B cell (primary cell): Measurements from ENCODE around the gene TMEM145. TPM values are rescaled to one million over a fixed set of nuclear protein-coding genes. Genes with fewer than 3 reads are reported as not detected.

Experiments
- ATAC-seq: fragments of 200-7000 bp; cut with Tn5 transposase; one replicate; pipeline ENCODE4 v1.10.0; 2021; ENCODE audit warnings: low read depth, mild to moderate bottlenecking, moderate number of reproducible peaks, moderate library complexity
- CTCF ChIA-PET: fragments of 350-600 bp; sonication (Branson Sonifier 250); formaldehyde crosslinking; loops from one replicate; lab custom pipeline; 2021; ENCODE audit warnings: antibody characterized with exemption, inconsistent platforms; lab: Charles Lee
- POLR2A ChIA-PET: fragments of 350-600 bp; sonication (Branson Sonifier 250); formaldehyde crosslinking; loops from one replicate; lab custom pipeline; 2021; ENCODE audit warnings: antibody characterized with exemption; lab: Charles Lee
- DNase-seq: peaks from one replicate; pipeline ENCODE4 v3.0.0; 2013
- H2AFZ ChIP-seq: 2 replicates; pipeline ENCODE4 v1.6.1; 2012; ENCODE audit warnings: mild to moderate bottlenecking, low read depth, low read length; ENCODE audit not compliant: insufficient read depth, poor library complexity, severe bottlenecking
- H3K27ac ChIP-seq, 2 donors: 1 replicate in 1 of 2; 2 replicates in 1 of 2; pipeline ENCODE4 v1.5.1; 2012 to 2013; ENCODE audit warnings: low read length in 2 of 2, mild to moderate bottlenecking in 2 of 2, moderate library complexity in 1 of 2
- H3K27me3 ChIP-seq, 4 experiments: fragments of 200-600 bp in 1 of 4; sonication (generic) in 1 of 4; replicated peaks in 1 of 4; 1 replicate in 2 of 4; 2 replicates in 2 of 4; pipeline versions ENCODE4 v1.6.1 to v1.7.0; 2013 to 2016; ENCODE audit warnings: low read length in 3 of 4, mild to moderate bottlenecking in 2 of 4, mixed read lengths in 1 of 4, moderate library complexity in 1 of 4; ENCODE audit not compliant: insufficient read depth in 4 of 4, control insufficient read depth in 3 of 4; ENCODE audit errors: control extremely low read depth in 1 of 4
- H3K36me3 ChIP-seq, 2 experiments: replicated peaks in 1 of 2; 1 replicate in 1 of 2; 2 replicates in 1 of 2; pipeline versions ENCODE4 v1.6.1 to v1.7.1; 2013; ENCODE audit warnings: low read length in 1 of 2; ENCODE audit not compliant: insufficient read depth in 2 of 2, control insufficient read depth in 1 of 2; ENCODE audit errors: control extremely low read depth in 1 of 2, extremely low read depth in 1 of 2
- H3K4me1 ChIP-seq, 2 donors: fragments of 200-600 bp in 1 of 2; sonication (generic) in 1 of 2; 1 replicate in 1 of 2; 2 replicates in 1 of 2; pipeline versions ENCODE4 v1.5.1 to v1.6.1; 2013 to 2017; ENCODE audit warnings: low read length in 2 of 2; ENCODE audit not compliant: control insufficient read depth in 2 of 2, insufficient read depth in 2 of 2
- H3K4me2 ChIP-seq: replicated peaks from 2 replicates; pipeline ENCODE3; 2012; ENCODE audit warnings: mild to moderate bottlenecking, low read depth, low read length; ENCODE audit not compliant: poor library complexity, severe bottlenecking
- H3K4me3 ChIP-seq, 5 experiments: fragments of 200-600 bp in 1 of 5; sonication (generic) in 1 of 5; 1 replicate in 3 of 5; 2 replicates in 2 of 5; pipeline versions ENCODE4 v1.5.1 to v1.7.0; 2011 to 2016; ENCODE audit warnings: low read length in 4 of 5, mild to moderate bottlenecking in 4 of 5, low read depth in 2 of 5, control low read depth in 1 of 5, moderate library complexity in 1 of 5; ENCODE audit not compliant: insufficient read depth in 1 of 5; ENCODE audit errors: control extremely low read depth in 1 of 5, extremely low read depth in 1 of 5
- H3K79me2 ChIP-seq: fragments of 200-600 bp; sonication (generic); one replicate; pipeline ENCODE4 v1.6.0; 2016; ENCODE audit warnings: low read length; ENCODE audit not compliant: control insufficient read depth, insufficient read depth
- H3K9ac ChIP-seq: fragments of 200-600 bp; sonication (generic); 2 replicates; pipeline ENCODE4 v1.6.1; 2017; ENCODE audit warnings: mild to moderate bottlenecking, low read length, moderate library complexity
- H3K9me3 ChIP-seq, 3 donors: one replicate each; pipeline versions ENCODE4 v1.6.1 to v1.7.1; 2013; ENCODE audit warnings: low read length in 2 of 3; ENCODE audit not compliant: control insufficient read depth in 2 of 3, insufficient read depth in 1 of 3; ENCODE audit errors: control extremely low read depth in 1 of 3
- H4K20me1 ChIP-seq: 2 replicates; pipeline ENCODE4 v1.6.0; 2012; ENCODE audit warnings: mild to moderate bottlenecking, low read length; ENCODE audit not compliant: insufficient read depth, control insufficient read depth, poor library complexity, severe bottlenecking
- H3K27ac Mint-ChIP-seq: one replicate; pipeline ENCODE4 v1.8.0; 2021; ENCODE audit warnings: mixed read lengths
- H3K27me3 Mint-ChIP-seq: one replicate; pipeline ENCODE4 v1.8.0; 2021; ENCODE audit warnings: mixed read lengths
- H3K4me1 Mint-ChIP-seq: one replicate; pipeline ENCODE4 v1.8.0; 2021; ENCODE audit warnings: mixed read lengths
- H3K4me3 Mint-ChIP-seq: one replicate; pipeline ENCODE4 v1.8.0; 2021; ENCODE audit warnings: mixed read lengths
- H3K9me3 Mint-ChIP-seq: one replicate; pipeline ENCODE4 v1.8.0; 2022; ENCODE audit warnings: mixed read lengths; ENCODE audit not compliant: insufficient read depth
- CTCF ChIP-seq: fragments of 200-600 bp; IDR thresholded peaks from one replicate; pipeline ENCODE4 v1.8.0; 2022; ENCODE audit warnings: antibody characterized with exemption, mild to moderate bottlenecking
- EZH2 ChIP-seq: IDR thresholded peaks from 2 replicates; pipeline ENCODE4 v1.6.1; 2012; ENCODE audit warnings: borderline replicate concordance, low read depth, mild to moderate bottlenecking, moderate library complexity, low read length; ENCODE audit not compliant: insufficient read depth, poor library complexity, severe bottlenecking
- WGBS: methylation state at CpG from one replicate; pipeline ENCODE4 v1.1.5; 2013; ENCODE audit warnings: missing lambda C conversion rate; ENCODE audit not compliant: insufficient coverage; 5-methylcytosine and 5-hydroxymethylcytosine counted together
- intact Hi-C: fragments of 100-400 bp; cut with micrococcal nuclease; formaldehyde crosslinking; loops from one replicate; pipeline ENCODE4 v1.10.0; 2022
- polyA plus RNA-seq: library from polyadenylated mRNA; depleted of rRNA; stranded (reverse); fragments of >200 nt; gene quantifications from 2 replicates; pipeline ENCODE4 v1.2.3, GENCODE V29; 2012
- total RNA-seq, 2 donors: library from RNA; stranded (reverse); fragments of 120-200 nt in 1 of 2; gene quantifications; 1 replicate in 1 of 2; 2 replicates in 1 of 2; pipeline versions ENCODE4 v1.2.3 to v1.2.4, GENCODE V29; 2013 to 2022

The TMEM145 gene
- total and polyA plus RNA-seq, 2 donors (not counting 1 experiment from before 2014, with no cell fraction given): not detected

DNA sequence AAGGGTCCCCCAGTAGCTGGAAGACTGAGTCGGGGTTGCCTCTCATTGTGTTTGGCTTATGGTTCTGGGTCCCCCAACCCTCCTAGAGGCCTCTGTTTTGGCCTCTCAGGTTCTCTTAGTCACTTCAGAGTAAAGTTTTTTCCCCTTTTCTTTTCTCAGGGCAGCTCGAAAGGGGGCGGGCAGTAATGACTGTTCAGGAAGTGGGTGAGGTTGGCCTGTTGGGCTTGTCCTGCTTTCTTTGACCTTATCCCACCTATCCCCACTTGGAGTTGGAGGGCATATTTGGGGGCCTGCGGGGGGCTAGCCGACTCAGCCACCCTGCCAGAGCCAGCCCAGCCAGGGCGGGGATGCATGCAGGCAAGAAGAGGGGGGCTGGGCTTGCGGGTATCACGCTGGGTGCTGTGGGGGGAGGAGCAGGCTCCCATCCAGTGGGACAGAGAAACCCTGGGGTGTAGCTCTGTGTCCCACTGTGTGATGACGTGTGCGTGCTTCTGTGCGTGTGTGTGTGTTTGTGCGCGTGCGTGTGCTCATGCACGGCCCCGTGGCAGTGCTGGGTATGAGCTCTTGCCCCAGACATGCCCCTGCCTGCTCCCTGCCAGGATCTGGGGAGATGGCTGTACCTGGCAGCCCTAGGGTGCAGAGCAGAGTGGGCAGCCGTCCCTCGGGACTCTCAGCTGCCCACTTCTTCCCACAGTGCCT lies 42.6 kb upstream of the TMEM145 start:
- H3K4me3 ChIP-seq: peak overlapping the region; percentile 49 to 82 (median 62)
- peaks cover 26 to 32% of the 10 kb centered on the region in 2 donors for H3K4me1 ChIP-seq
- Mint-ChIP-seq H3K27me3 (no peaks in the 10 kb centered on the region), H3K27ac (peak overlapping the region; percentile 96), H3K4me1 (peaks cover 34% of the 10 kb centered on the region), H3K9me3 (no peaks in the 10 kb centered on the region), H3K4me3 (peak overlapping the region; percentile 88)
- H4K20me1 ChIP-seq: no peaks in the 10 kb centered on the region
- peak overlapping the region; percentile 92 for H3K4me2 ChIP-seq
- peak overlapping the region; percentile 89 to 93 for H3K27ac ChIP-seq
- POLR2A ChIA-PET: interaction anchor here (0.6 to 2.6 kb wide), 9 partner anchors 9 to 138 kb away, joined by 3 to 21 read pairs (median 5); partner anchors contain the start of genes PAFAH1B3 and POU2F2
- WGBS: 6% methylated on average over 12 of the region's 18 CpGs
- no peak for TF ChIP-seq EZH2
- TF ChIP-seq CTCF: no peak
- no peak for ATAC-seq
- H3K9me3 ChIP-seq: no peaks in the 10 kb centered on the region
- peaks cover 61% of the 10 kb centered on the region for H3K79me2 ChIP-seq
- DNase-seq: peak; percentile 75
- H3K36me3 ChIP-seq: peaks cover 0 to 30% of the 10 kb centered on the region in 2 experiments
- no peak overlapping the region for H2AFZ ChIP-seq
- no peaks in the 10 kb centered on the region for H3K27me3 ChIP-seq
- intact Hi-C loops: no loop called here
- H3K9ac ChIP-seq: peak overlapping the region; percentile 80
- CTCF ChIA-PET: interaction anchor here (1.0 to 2.6 kb wide), 7 partner anchors 10 to 162 kb away, joined by 3 to 33 read pairs (median 5); no protein-coding TSS in a partner anchor

DNA sequence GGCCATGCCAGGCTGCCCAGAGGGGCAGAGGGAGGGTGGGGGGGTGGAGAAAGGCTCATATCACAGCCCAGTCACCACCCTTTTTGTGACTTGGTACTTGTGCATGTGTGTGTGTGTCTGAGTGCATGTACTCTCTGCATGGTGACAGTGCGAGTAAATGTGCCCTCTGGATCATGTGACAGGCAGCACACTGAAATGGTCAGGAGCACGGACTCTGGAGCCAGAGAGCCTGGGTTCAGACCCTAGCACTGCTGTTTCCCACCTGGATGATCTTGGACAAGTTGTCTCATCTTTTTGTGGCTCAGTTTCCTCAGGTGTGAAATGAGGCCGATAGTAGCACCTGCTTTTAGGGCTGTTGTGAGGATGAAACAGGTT lies 42.1 kb upstream of the TMEM145 start:
- H3K27me3 ChIP-seq: no peaks in the 10 kb centered on the region
- WGBS: 71% methylated on average over 2 of the region's 3 CpGs
- H3K4me3 ChIP-seq: peak overlapping the region in 2 of 5 experiments; percentile 49 to 62
- DNase-seq (no peak), ATAC-seq (no peak)
- Mint-ChIP-seq H3K27ac (peak overlapping the region; percentile 82), H3K4me1 (peaks cover 38% of the 10 kb centered on the region), H3K4me3 (peak overlapping the region; percentile 88), H3K9me3 (no peaks in the 10 kb centered on the region), H3K27me3 (no peaks in the 10 kb centered on the region)
- peak overlapping the region; percentile 19 to 89 for H3K27ac ChIP-seq
- no peak overlapping the region for H3K9ac ChIP-seq
- no peaks in the 10 kb centered on the region for H4K20me1 ChIP-seq
- peaks cover 26 to 32% of the 10 kb centered on the region in 2 donors for H3K4me1 ChIP-seq
- no peaks in the 10 kb centered on the region for H3K9me3 ChIP-seq
- no peak overlapping the region for H2AFZ ChIP-seq
- H3K79me2 ChIP-seq: peaks cover 65% of the 10 kb centered on the region
- ChIA-PET CTCF (interaction anchor here (1.1 to 2.6 kb wide), 6 partner anchors 9 to 163 kb away, joined by 3 to 33 read pairs (median 6); no protein-coding TSS in a partner anchor), POLR2A (interaction anchor here (0.7 to 2.6 kb wide), 6 partner anchors 9 to 139 kb away, joined by 3 to 21 read pairs (median 8); partner anchors contain the start of gene POU2F2)
- TF ChIP-seq CTCF (no peak), EZH2 (no peak)
- H3K4me2 ChIP-seq: peak overlapping the region; percentile 92
- peaks cover 0 to 30% of the 10 kb centered on the region in 2 experiments for H3K36me3 ChIP-seq
- intact Hi-C loops: no loop called here
